ENCODE data around the gene LRCH4.

GRCh38 chr7:100604028-100604975 lies 18.4 kb upstream of the LRCH4 start:
- TF ChIP-seq, protein P1, sequence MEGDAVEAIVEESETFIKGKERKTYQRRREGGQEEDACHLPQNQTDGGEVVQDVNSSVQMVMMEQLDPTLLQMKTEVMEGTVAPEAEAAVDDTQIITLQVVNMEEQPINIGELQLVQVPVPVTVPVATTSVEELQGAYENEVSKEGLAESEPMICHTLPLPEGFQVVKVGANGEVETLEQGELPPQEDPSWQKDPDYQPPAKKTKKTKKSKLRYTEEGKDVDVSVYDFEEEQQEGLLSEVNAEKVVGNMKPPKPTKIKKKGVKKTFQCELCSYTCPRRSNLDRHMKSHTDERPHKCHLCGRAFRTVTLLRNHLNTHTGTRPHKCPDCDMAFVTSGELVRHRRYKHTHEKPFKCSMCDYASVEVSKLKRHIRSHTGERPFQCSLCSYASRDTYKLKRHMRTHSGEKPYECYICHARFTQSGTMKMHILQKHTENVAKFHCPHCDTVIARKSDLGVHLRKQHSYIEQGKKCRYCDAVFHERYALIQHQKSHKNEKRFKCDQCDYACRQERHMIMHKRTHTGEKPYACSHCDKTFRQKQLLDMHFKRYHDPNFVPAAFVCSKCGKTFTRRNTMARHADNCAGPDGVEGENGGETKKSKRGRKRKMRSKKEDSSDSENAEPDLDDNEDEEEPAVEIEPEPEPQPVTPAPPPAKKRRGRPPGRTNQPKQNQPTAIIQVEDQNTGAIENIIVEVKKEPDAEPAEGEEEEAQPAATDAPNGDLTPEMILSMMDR (IDR thresholded peaks at IDR 0.05), result peak; percentile 24 to 64 (median 52)
- peak in 1 of 2 donors; percentile 64 for TF ChIP-seq POLR2A (IDR thresholded peaks at IDR 0.05)

Data from heart left ventricle (tissue), 13 donors.